A673 (cell line): ENCODE results near the gene ALDOC. TPM values are rescaled to one million over a fixed set of nuclear protein-coding genes. Genes with fewer than 3 reads are reported as not detected.

Source experiments
- BruUV-seq: library from RNA; stranded (reverse); fragments of 400-500 nt; replicated peaks from 2 replicates; lab custom pipeline; 2021; lab: Mats Ljungman, UMichigan
- CTCF ChIA-PET: fragments of 300-600 bp; sonication (Branson Sonifier 250); formaldehyde crosslinking; loops from one replicate; lab custom pipeline; 2022; ENCODE audit warnings: antibody characterized with exemption; lab: Charles Lee
- POLR2A ChIA-PET: fragments of 300-600 bp; sonication (Branson Sonifier 250); formaldehyde crosslinking; loops from one replicate; lab custom pipeline; 2022; ENCODE audit warnings: antibody characterized with exemption; ENCODE audit not compliant: low non-redundant PET; lab: Charles Lee
- DNase-seq: peaks from one replicate; pipeline ENCODE4 v3.0.0-alpha.2; 2015; ENCODE audit warnings: low spot score
- H3K27ac ChIP-seq: fragments of 200-600 bp; sonication (generic); 2 replicates; pipeline ENCODE4 v1.5.1; 2016; ENCODE audit warnings: mixed run types, low read depth, mild to moderate bottlenecking, mixed read lengths, antibody characterized with exemption, low read length; ENCODE audit not compliant: poor library complexity, severe bottlenecking
- H3K27me3 ChIP-seq: fragments of 200-600 bp; sonication (generic); replicated peaks from 2 replicates; pipeline ENCODE4 v1.6.1; 2017; ENCODE audit warnings: mixed run types, low read depth, mild to moderate bottlenecking, mixed read lengths, antibody characterized with exemption, low read length; ENCODE audit not compliant: insufficient read depth, poor library complexity
- H3K36me3 ChIP-seq: fragments of 200-600 bp; sonication (generic); 2 replicates; pipeline ENCODE4 v1.6.1; 2016; ENCODE audit warnings: mixed run types, mild to moderate bottlenecking, mixed read lengths, antibody characterized with exemption, low read length; ENCODE audit not compliant: insufficient read depth, poor library complexity, severe bottlenecking
- H3K4me1 ChIP-seq: fragments of 200-600 bp; sonication (generic); 2 replicates; pipeline ENCODE4 v1.6.1; 2017; ENCODE audit warnings: mixed run types, mild to moderate bottlenecking, mixed read lengths, antibody characterized with exemption, low read length; ENCODE audit not compliant: insufficient read depth, poor library complexity, severe bottlenecking
- H3K4me3 ChIP-seq: fragments of 200-600 bp; sonication (generic); 2 replicates; pipeline ENCODE4 v1.5.1; 2016; ENCODE audit warnings: low read depth, mixed run types, mild to moderate bottlenecking, mixed read lengths, low read length; ENCODE audit not compliant: poor library complexity, severe bottlenecking
- H3K9me3 ChIP-seq: fragments of 200-600 bp; sonication (generic); 2 replicates; pipeline ENCODE4 v1.6.1; 2016; ENCODE audit warnings: mixed run types, low read depth, mild to moderate bottlenecking, mixed read lengths, antibody characterized with exemption, low read length; ENCODE audit not compliant: poor library complexity, severe bottlenecking
- EZH2 ChIP-seq: fragments of 200-600 bp; sonication (generic); IDR thresholded peaks from 2 replicates; pipeline ENCODE4 v1.6.1; 2017; ENCODE audit warnings: borderline replicate concordance, low read depth, mild to moderate bottlenecking, mixed read lengths, antibody characterized with exemption, low read length; ENCODE audit not compliant: poor library complexity, severe bottlenecking
- intact Hi-C: fragments of 100-400 bp; cut with micrococcal nuclease; formaldehyde crosslinking; loops from one replicate; pipeline ENCODE4 v1.10.0; 2022; ENCODE audit not compliant: unreplicated experiment
- total RNA-seq: library from RNA; stranded (reverse); gene quantifications from 2 replicates; pipeline ENCODE4 v1.2.3, GENCODE V29; 2021
- TF ChIP-seq, protein P1 (sequence below): fragments of 300-800, 200-600 bp; sonication (generic); conservative IDR thresholded peaks from 2 replicates; pipeline ENCODE4 v1.5.1; 2017; ENCODE audit warnings: low read depth, mild to moderate bottlenecking, antibody characterized with exemption, low read length, moderate library complexity, mixed read lengths

The ALDOC gene
- total RNA-seq, 1 experiment from 2014 or later = 9.7 TPM

DNA sequence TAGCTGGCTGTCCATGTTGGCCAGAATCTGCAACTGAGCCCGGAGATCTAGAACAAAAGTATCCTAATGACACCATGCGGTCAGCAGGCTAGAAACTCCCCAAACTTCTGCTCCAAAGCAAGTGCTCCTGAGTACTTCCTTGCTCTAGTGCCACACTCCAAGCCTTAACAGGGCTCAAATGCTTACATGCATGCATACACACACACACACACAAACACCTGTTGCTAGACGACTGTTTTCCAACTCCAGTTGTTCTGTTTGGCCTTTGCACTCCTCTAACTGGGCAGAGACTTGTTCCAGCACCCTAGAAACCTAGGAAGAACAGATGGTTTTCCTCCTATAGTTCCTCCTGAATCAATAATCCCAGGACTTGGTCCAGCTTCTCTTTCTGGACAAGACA, 7.7 kb upstream of the ALDOC start:
- Histone ChIP-seq H3K36me3 (peaks cover 92% of the 10 kb centered on the region), H3K9me3 (no peaks in the 10 kb centered on the region), H3K4me1 (no peaks in the 10 kb centered on the region), H3K27ac (no peak overlapping the region), H3K4me3 (no peak overlapping the region), H3K27me3 (no peaks in the 10 kb centered on the region)
- POLR2A ChIA-PET = no interaction called here
- DNase-seq = no peak
- CTCF ChIA-PET = no interaction called here
- TF ChIP-seq EZH2 = no peak
- TF ChIP-seq, protein P1, sequence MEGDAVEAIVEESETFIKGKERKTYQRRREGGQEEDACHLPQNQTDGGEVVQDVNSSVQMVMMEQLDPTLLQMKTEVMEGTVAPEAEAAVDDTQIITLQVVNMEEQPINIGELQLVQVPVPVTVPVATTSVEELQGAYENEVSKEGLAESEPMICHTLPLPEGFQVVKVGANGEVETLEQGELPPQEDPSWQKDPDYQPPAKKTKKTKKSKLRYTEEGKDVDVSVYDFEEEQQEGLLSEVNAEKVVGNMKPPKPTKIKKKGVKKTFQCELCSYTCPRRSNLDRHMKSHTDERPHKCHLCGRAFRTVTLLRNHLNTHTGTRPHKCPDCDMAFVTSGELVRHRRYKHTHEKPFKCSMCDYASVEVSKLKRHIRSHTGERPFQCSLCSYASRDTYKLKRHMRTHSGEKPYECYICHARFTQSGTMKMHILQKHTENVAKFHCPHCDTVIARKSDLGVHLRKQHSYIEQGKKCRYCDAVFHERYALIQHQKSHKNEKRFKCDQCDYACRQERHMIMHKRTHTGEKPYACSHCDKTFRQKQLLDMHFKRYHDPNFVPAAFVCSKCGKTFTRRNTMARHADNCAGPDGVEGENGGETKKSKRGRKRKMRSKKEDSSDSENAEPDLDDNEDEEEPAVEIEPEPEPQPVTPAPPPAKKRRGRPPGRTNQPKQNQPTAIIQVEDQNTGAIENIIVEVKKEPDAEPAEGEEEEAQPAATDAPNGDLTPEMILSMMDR = no peak
- BruUV-seq = no TSS peak
- intact Hi-C loops = no loop called here

DNA sequence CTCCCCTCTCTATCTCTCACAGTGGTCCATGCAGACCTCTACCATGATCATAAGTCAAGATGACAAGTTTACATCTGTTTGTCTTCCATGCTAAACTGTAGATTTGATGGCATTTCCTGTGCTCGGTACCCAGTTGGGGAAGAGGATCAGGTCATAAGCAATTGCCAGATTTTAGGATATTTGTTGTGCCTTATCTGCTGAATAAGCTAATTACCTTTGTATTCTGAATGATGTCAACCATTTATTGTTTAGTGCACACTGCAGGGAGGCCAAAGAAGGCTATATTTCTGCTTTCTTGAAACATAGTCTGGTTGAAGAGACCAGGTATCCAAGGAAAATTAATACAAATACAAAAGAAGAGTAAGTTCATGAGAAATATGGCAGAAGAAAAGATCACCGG, 5.8 kb upstream of the ALDOC start:
- intact Hi-C loops = no loop called here
- CTCF ChIA-PET = no interaction called here
- BruUV-seq = no TSS peak
- no peak for TF ChIP-seq EZH2
- TF ChIP-seq, protein P1 = no peak
- H3K27me3 ChIP-seq = no peaks in the 10 kb centered on the region
- peaks cover 92% of the 10 kb centered on the region for H3K36me3 ChIP-seq
- POLR2A ChIA-PET = no interaction called here
- H3K4me1 ChIP-seq = no peaks in the 10 kb centered on the region
- DNase-seq = no peak
- no peak overlapping the region for H3K4me3 ChIP-seq
- no peaks in the 10 kb centered on the region for H3K9me3 ChIP-seq
- no peak overlapping the region for H3K27ac ChIP-seq

DNA sequence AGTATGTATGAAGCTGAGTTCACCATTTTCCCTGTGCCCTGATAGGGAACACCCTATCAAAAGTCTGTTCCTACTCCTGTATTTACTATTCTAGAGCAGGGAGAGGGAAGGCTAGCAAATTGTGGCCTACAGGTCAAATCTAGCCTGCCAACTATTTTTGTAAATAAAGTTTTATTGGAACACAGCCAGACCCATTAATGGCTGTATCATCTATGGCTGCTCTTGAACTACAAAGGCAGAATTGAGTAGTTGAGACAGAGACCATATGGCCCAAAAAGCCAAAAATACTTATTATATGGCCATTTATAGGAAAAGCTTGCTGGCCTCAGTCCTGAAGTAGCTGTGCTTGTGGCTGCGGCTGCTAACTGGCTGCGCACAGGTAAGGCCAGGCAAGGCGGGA, 4.3 kb upstream of the ALDOC start:
- intact Hi-C loops = no loop called here
- no peaks in the 10 kb centered on the region for H3K27me3 ChIP-seq
- no peak overlapping the region for H3K4me3 ChIP-seq
- CTCF ChIA-PET = no interaction called here
- DNase-seq = no peak
- no peaks in the 10 kb centered on the region for H3K9me3 ChIP-seq
- H3K27ac ChIP-seq = no peak overlapping the region
- no TSS peak for BruUV-seq
- POLR2A ChIA-PET = no interaction called here
- TF ChIP-seq, protein P1 = no peak
- TF ChIP-seq EZH2 = no peak
- H3K36me3 ChIP-seq = peaks cover 83% of the 10 kb centered on the region
- peaks cover 8% of the 10 kb centered on the region for H3K4me1 ChIP-seq
